Progenitor cell of endocrine pancreas (in vitro differentiated cells): ENCODE measurements around the gene HOXD4. TPM values are rescaled to one million over a fixed set of nuclear protein-coding genes. Genes with fewer than 3 reads are reported as not detected.

Experiments used
- DNase-seq: peaks from one replicate; pipeline ENCODE4 v3.0.0; 2021; ENCODE audit warnings: low spot score; ENCODE audit not compliant: unreplicated experiment
- H3K27ac Mint-ChIP-seq: 2 replicates; pipeline ENCODE4 v1.8.0; 2021; ENCODE audit warnings: mild to moderate bottlenecking, moderate library complexity, mixed read lengths
- H3K27me3 Mint-ChIP-seq: 2 replicates; pipeline ENCODE4 v1.8.0; 2021; ENCODE audit warnings: mixed read lengths
- H3K36me3 Mint-ChIP-seq: 2 replicates; pipeline ENCODE4 v1.8.0; 2022; ENCODE audit warnings: mixed read lengths; ENCODE audit not compliant: insufficient read depth
- H3K4me1 Mint-ChIP-seq: 2 replicates; pipeline ENCODE4 v1.8.0; 2021; ENCODE audit warnings: low read depth, mixed read lengths
- H3K4me3 Mint-ChIP-seq: 2 replicates; pipeline ENCODE4 v1.8.0; 2021; ENCODE audit warnings: low read depth, mild to moderate bottlenecking, moderate library complexity, mixed read lengths
- H3K9me3 Mint-ChIP-seq: 2 replicates; pipeline ENCODE4 v1.8.0; 2021; ENCODE audit warnings: low read depth, mixed read lengths
- CTCF ChIP-seq: fragments of 200-600 bp; sonication (generic); IDR thresholded peaks from one replicate; pipeline ENCODE4 v1.5.0; 2021; ENCODE audit warnings: antibody characterized with exemption, mild to moderate bottlenecking; ENCODE audit not compliant: unreplicated experiment
- total RNA-seq: library from RNA; stranded (reverse); gene quantifications from 2 replicates; pipeline ENCODE4 v1.2.1, GENCODE V29; 2021

HOXD4 gene
- total RNA-seq, 1 donor from 2014 or later, result not detected

- Mint-ChIP-seq H3K4me3 (peak overlapping the region; percentile 33), H3K4me1 (peaks cover 10% of the 10 kb centered on the region), H3K36me3 (no peaks in the 10 kb centered on the region), H3K27ac (no peak overlapping the region), H3K9me3 (no peaks in the 10 kb centered on the region), H3K27me3 (peaks cover 96% of the 10 kb centered on the region)
- DNase-seq, result no peak
- TF ChIP-seq CTCF, result no peak
Observed at GRCh38 chr2:176172007-176172894, 20.9 kb downstream of the HOXD4 start.

- Mint-ChIP-seq H3K27me3 (peaks cover 96% of the 10 kb centered on the region), H3K27ac (no peak overlapping the region), H3K9me3 (no peaks in the 10 kb centered on the region), H3K4me3 (no peak overlapping the region), H3K36me3 (no peaks in the 10 kb centered on the region), H3K4me1 (peaks cover 10% of the 10 kb centered on the region)
- DNase-seq, result no peak
- no peak for TF ChIP-seq CTCF
Observed at GRCh38 chr2:176172895-176173566, 21.7 kb downstream of the HOXD4 start.

GRCh38 chr2:176173567-176174381 lies 22.4 kb downstream of the HOXD4 start:
- H3K36me3 Mint-ChIP-seq, result no peaks in the 10 kb centered on the region
- H3K27ac Mint-ChIP-seq, result no peak overlapping the region
- no peak for DNase-seq
- H3K4me3 Mint-ChIP-seq, result no peak overlapping the region
- H3K4me1 Mint-ChIP-seq, result peaks cover 12% of the 10 kb centered on the region
- H3K9me3 Mint-ChIP-seq, result no peaks in the 10 kb centered on the region
- H3K27me3 Mint-ChIP-seq, result peaks cover 97% of the 10 kb centered on the region
- TF ChIP-seq CTCF, result no peak

GRCh38 chr2:176174382-176174823 lies 23.1 kb downstream of the HOXD4 start:
- Mint-ChIP-seq H3K27me3 (peaks cover 98% of the 10 kb centered on the region), H3K4me1 (peaks cover 12% of the 10 kb centered on the region)
- DNase-seq, result no peak

More at GRCh38 chr2:176174382-176174823, 23.1 kb downstream of the HOXD4 start:
- Mint-ChIP-seq H3K9me3 (no peaks in the 10 kb centered on the region), H3K36me3 (no peaks in the 10 kb centered on the region), H3K27ac (peak overlapping the region; percentile 52), H3K4me3 (no peak overlapping the region)
- TF ChIP-seq CTCF, result no peak
